ENCODE results near the gene IFT122.

The IFT122 gene

DNA sequence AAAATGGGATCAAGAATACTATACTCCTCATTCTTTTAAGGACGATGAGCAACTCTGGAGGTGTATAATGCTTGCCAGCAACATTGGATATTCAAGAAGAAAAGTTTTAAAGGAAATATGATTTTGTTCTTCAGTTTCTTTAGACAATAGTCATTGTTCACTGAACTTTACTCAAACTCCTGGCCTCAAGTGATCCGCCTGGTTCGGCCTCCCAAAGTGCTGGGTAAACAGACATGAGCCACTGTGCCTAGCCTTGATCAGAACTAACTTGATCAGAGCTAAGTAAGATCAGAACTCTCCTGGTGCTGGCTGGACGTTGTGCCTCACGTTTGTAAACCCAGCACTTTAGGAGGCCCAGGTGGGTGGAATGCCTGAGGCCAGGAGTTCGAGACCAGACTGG is 24.2 kb upstream of the IFT122 start:
- CTCF ChIA-PET = no interaction called here
- TF ChIP-seq CTBP1 (IDR thresholded peaks at IDR 0.05; ENCODE audit: borderline replicate concordance) (no peak), FOXK2 (IDR thresholded peaks at IDR 0.05) (no peak), HDGF (IDR thresholded peaks at IDR 0.05; ENCODE audit: borderline replicate concordance) (no peak), FOXM1 (IDR thresholded peaks at IDR 0.05; ENCODE audit: borderline replicate concordance) (no peak), LEF1 (IDR thresholded peaks at IDR 0.05; ENCODE audit: borderline replicate concordance) (no peak), ARNT (IDR thresholded peaks at IDR 0.05) (no peak), NFRKB (IDR thresholded peaks at IDR 0.05) (no peak), SP1 (IDR thresholded peaks at IDR 0.05) (no peak), BHLHE40 (IDR thresholded peaks at IDR 0.05; ENCODE audit: borderline replicate concordance) (no peak)
- TF ChIP-seq, protein P1, sequence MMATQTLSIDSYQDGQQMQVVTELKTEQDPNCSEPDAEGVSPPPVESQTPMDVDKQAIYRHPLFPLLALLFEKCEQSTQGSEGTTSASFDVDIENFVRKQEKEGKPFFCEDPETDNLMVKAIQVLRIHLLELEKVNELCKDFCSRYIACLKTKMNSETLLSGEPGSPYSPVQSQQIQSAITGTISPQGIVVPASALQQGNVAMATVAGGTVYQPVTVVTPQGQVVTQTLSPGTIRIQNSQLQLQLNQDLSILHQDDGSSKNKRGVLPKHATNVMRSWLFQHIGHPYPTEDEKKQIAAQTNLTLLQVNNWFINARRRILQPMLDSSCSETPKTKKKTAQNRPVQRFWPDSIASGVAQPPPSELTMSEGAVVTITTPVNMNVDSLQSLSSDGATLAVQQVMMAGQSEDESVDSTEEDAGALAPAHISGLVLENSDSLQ (IDR thresholded peaks at IDR 0.05) = no peak
- no peak for DNase-seq (ENCODE audit: extremely low spot score)
- POLR2A ChIA-PET = interaction anchor here (4.1 kb wide), 1 partner anchor 24 kb away, joined by 15 read pairs; the partner anchor contains the start of genes IFT122 and MBD4

DNA sequence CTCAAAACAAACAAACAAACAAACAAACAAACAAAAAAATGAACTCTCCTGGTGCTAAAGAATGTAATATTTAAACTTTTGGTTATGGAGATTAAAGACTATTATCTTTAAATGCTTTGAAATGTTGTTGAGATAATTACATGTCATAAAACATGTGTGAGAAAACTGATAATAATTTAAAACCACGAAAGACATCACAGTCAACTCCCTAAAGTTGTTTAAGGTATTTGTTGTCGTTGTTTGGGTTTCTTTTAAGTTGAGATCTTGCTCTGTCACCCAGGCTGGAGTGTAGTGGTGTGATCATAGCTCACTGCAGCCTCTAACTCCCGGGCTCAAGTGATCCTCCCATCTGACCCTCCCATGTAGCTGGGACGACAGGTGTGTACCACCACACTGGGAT is 23.6 kb upstream of the IFT122 start:
- no peak for DNase-seq (ENCODE audit: extremely low spot score)
- ChIA-PET POLR2A (no interaction called here), CTCF (no interaction called here)
- TF ChIP-seq BHLHE40 (IDR thresholded peaks at IDR 0.05; ENCODE audit: borderline replicate concordance) (no peak), ZNF384 (IDR thresholded peaks at IDR 0.05) (no peak), FOXK2 (IDR thresholded peaks at IDR 0.05) (no peak), SP1 (IDR thresholded peaks at IDR 0.05) (no peak), L3MBTL2 (conservative IDR thresholded peaks at IDR 0.05) (no peak), FOXA1 (IDR thresholded peaks at IDR 0.05) (no peak), NFRKB (IDR thresholded peaks at IDR 0.05) (no peak), HDGF (IDR thresholded peaks at IDR 0.05; ENCODE audit: borderline replicate concordance) (no peak), ELF4 (IDR thresholded peaks at IDR 0.05) (no peak), LEF1 (IDR thresholded peaks at IDR 0.05; ENCODE audit: borderline replicate concordance) (no peak), FOXM1 (IDR thresholded peaks at IDR 0.05; ENCODE audit: borderline replicate concordance) (no peak), ARNT (IDR thresholded peaks at IDR 0.05) (no peak)
- TF ChIP-seq, protein P1 (IDR thresholded peaks at IDR 0.05) = no peak

DNA sequence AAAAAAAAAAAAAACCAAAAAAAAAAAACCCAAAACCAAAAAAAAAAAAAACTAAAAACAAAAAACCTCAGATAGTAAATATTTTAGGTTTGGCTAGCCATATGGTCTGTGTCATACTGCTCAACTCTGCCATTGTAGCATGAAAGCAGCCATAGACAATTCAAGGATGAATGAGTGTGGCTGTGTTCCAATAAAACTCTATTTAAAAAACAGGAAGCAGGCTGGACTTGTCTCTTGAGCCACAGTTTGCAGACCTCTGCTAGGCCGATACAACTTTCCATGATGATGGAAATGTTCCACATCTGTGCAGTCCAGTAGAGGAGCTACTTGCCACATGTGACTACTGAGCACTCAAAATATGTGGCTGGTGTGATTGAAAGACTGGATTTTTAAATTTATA is 22.7 kb upstream of the IFT122 start:
- POLR2A ChIA-PET = no interaction called here
- CTCF ChIA-PET = no interaction called here

DNA sequence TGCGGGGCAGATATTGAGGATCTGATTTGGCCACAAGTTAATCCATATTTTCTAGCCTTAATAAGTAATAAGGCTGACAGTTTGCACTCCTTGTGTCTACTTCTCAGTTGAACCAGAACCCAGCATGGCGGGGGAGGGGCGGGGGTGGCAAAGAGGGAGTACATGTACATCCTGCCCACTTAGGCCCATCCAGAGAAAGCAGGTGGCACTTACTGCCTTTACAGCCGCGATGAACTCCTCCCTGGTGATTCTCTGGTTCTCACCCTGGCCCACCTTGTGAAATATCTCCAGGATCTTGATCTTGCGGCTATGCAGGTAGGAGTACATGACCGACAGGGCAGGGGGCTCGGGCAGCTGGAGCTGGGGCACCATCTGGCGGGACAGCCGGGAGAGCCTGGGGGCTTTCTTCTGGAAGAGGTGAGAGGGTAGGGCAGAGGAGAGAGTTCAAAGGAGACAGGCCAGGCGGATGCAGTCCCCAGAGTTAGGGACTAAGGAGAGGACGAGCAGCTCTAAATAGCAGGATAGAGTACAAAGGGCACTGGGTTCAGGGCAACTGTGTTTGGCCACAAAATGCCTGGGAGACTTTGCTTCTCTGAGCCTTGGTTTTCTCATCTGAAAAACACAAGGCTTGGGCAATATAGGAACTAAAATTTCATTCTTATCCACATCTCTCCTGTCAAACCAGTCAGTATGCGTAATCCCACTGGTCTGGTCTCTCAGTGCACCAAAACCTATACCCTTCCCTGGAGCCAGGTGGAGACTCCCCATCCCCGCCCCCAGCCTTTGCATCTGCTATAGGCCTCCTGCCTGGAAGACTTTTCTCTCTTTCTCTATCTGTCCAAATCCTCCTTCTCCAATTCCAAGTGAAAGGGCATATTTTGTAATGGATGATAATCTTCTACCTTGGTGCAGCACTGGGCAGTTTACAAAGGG is 21.7 kb upstream of the IFT122 start:
- ChIA-PET POLR2A (no interaction called here), CTCF (no interaction called here)
- DNase-seq (ENCODE audit: extremely low spot score) = no peak
- TF ChIP-seq ELF4 (IDR thresholded peaks at IDR 0.05) (no peak), L3MBTL2 (conservative IDR thresholded peaks at IDR 0.05) (no peak), NFRKB (IDR thresholded peaks at IDR 0.05) (no peak), FOXK2 (IDR thresholded peaks at IDR 0.05) (no peak), BHLHE40 (IDR thresholded peaks at IDR 0.05; ENCODE audit: borderline replicate concordance) (no peak), LEF1 (IDR thresholded peaks at IDR 0.05; ENCODE audit: borderline replicate concordance) (no peak), CTBP1 (IDR thresholded peaks at IDR 0.05; ENCODE audit: borderline replicate concordance) (no peak), ARNT (IDR thresholded peaks at IDR 0.05) (no peak), SP1 (IDR thresholded peaks at IDR 0.05) (no peak), ZNF384 (IDR thresholded peaks at IDR 0.05) (no peak)
- TF ChIP-seq, protein P1 (IDR thresholded peaks at IDR 0.05) = no peak

More for the DNA sequence above, 22.7 kb upstream of the IFT122 start:
- TF ChIP-seq ELF4 (IDR thresholded peaks at IDR 0.05) (no peak), CTBP1 (IDR thresholded peaks at IDR 0.05; ENCODE audit: borderline replicate concordance) (no peak), LEF1 (IDR thresholded peaks at IDR 0.05; ENCODE audit: borderline replicate concordance) (no peak), FOXA1 (IDR thresholded peaks at IDR 0.05) (no peak), FOXM1 (IDR thresholded peaks at IDR 0.05; ENCODE audit: borderline replicate concordance) (no peak), ARNT (IDR thresholded peaks at IDR 0.05) (no peak)
- DNase-seq (ENCODE audit: extremely low spot score) = no peak

DNA sequence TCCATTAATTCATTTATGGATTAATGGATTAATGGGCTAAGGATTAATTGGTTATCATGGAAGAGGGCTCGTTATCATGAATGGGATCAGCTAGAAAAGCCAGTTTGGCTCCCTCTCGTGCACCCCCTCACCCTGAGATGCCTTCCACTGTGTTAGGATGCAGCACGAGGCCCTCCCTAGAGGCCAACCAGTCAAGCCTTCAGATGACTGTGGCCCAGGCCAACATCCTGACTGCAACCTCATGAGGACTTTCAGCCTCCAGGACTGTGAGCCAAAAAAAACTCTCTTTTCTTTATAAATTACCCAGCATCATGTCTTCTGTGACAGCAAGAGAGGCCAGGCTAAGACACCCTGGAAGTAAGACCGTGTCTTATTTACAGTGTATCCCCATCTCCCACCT is 20.5 kb upstream of the IFT122 start:
- no peak for DNase-seq (ENCODE audit: extremely low spot score)
- ChIA-PET POLR2A (no interaction called here), CTCF (no interaction called here)
- TF ChIP-seq LEF1 (IDR thresholded peaks at IDR 0.05; ENCODE audit: borderline replicate concordance) (no peak), ZNF384 (IDR thresholded peaks at IDR 0.05) (no peak), SP1 (IDR thresholded peaks at IDR 0.05) (no peak), FOXK2 (IDR thresholded peaks at IDR 0.05) (no peak), FOXA1 (IDR thresholded peaks at IDR 0.05) (no peak), FOXM1 (IDR thresholded peaks at IDR 0.05; ENCODE audit: borderline replicate concordance) (no peak)
- TF ChIP-seq, protein P1 (IDR thresholded peaks at IDR 0.05) = no peak

Data from HEK293T (cell line).